GM21717 (cell line): Measurements from ENCODE around the gene HPN.

Experiments used
- ATAC-seq: cut with Tn5 transposase; IDR thresholded peaks from one replicate; pipeline ENCODE4 v1.9.1; 2021; ENCODE audit warnings: mild to moderate bottlenecking, moderate library complexity; ENCODE audit not compliant: unreplicated experiment

The HPN gene

GRCh38 chr19:35080613-35081170, 39.2 kb downstream of the HPN start:
- no peak for ATAC-seq

DNA sequence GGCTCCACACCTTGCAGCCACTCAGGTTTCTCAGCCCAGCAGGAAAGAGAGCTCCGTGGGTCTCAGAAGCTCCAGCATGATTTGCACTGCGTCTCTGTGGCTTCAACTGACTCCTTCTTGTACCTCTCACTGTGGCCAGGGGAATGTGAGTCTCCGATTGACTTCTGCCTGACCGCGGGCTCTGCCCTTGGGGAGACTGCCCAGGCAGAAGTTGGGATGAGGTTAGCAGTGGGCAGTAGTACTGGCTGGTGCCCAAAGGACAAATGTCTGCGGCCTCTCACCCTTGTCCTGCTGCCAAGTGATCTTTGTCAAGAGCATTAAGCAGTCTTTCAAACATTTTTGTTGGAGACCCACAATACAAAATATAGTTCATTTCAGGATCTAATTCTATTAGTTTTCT, 39.7 kb downstream of the HPN start:
- ATAC-seq = no peak

- no peak for ATAC-seq
Measured at GRCh38 chr19:35083691-35084508, 42.4 kb downstream of the HPN start.

- no peak for ATAC-seq
Measured at GRCh38 chr19:35084509-35084762, 42.9 kb downstream of the HPN start.

DNA sequence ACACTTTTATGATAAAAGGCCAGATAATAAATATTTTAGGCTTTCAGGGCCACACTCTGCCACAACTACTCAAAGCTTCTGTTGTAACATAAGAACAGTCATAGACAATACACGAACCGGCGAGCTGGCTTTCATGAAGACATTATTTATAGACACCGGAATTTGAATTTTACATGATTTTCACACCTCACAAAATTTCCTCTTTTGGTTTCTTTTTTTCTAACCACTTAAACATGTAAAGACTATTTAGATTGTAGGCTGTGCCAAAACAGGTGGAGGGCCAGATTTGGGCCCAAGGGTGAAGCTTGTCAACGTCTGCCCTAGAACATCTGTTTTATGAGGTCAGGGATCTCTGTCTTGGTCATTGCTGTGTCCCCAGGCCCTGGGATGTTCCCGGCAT, 44.4 kb downstream of the HPN start:
- no peak for ATAC-seq

DNA sequence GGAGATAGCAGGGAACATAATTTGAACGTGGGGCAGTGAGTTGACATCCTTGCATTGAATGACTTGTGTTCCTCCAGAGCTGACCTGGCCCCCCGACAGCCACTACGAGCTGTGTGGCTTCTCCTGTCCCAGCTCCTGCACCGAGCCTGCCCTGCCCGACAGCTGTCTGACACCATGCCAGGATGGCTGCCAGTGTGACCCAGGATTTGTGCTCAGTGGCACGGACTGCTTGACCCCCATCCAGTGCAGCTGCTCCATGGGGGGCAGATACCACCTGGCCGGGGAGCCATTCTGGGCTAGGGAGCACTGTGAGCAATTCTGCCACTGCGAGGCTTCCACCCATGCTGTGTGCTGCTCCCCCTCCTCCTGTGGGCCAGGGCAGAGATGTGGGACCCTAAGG, 44.9 kb downstream of the HPN start:
- ATAC-seq = no peak

- ATAC-seq = no peak
Measured at GRCh38 chr19:35087393-35087792, 45.9 kb downstream of the HPN start.

- no peak for ATAC-seq
Measured at GRCh38 chr19:35088131-35088913, 46.8 kb downstream of the HPN start.

GRCh38 chr19:35089554-35089953, 48.0 kb downstream of the HPN start:
- ATAC-seq = no peak

DNA sequence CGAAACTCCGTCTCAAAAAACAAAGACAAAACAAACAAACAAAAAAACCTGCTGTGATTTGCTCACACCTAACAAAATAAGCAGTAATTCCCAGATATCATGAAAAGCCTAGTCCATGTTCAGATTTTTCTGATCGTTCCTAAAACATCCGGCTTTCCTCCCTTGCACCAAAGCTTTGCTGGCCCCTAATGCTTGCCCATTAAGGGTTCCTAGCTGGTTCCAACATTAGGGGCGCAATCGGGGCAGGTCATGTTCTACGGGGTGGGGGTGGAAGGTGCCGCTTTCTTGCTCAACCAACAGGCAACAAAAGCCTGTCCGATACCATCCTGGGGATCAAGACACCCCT, 48.6 kb downstream of the HPN start:
- no peak for ATAC-seq

DNA sequence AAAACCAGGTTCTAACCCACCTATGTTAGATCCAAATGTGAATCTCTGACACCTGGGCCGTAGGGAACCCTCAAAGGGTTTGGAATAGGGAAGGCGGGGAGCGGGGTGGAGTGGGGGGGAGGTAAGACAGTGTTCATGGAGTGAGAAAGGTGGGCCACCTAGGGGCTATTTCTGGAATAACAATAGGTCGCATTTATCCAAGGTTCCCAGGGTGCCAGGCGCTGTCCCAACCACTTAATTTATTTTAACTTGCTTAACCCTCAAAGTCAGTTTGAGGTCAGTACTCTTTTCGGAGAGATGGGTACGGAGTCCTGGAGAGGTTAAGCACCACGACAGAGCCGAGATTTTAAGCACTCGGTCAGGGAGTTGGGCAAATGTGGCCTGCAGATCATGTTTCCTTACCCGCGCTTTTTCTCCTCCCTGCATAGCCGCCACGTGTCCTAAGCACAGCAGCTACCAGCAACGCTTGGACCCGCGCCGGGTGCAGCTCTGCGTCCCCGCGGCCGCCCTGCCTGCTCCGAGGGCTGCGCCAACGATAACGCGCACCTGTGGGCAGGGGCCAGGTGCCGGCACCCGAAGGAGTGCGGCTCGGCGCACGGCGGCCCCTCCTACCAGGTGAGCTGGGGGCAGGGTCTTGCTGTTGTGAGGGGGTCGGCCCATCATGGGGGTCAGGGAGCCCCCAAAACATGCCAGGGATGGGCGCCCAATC, 49.1 kb downstream of the HPN start:
- no peak for ATAC-seq

- no peak for ATAC-seq
Measured at GRCh38 chr19:35093430-35093829, 51.9 kb downstream of the HPN start.

DNA sequence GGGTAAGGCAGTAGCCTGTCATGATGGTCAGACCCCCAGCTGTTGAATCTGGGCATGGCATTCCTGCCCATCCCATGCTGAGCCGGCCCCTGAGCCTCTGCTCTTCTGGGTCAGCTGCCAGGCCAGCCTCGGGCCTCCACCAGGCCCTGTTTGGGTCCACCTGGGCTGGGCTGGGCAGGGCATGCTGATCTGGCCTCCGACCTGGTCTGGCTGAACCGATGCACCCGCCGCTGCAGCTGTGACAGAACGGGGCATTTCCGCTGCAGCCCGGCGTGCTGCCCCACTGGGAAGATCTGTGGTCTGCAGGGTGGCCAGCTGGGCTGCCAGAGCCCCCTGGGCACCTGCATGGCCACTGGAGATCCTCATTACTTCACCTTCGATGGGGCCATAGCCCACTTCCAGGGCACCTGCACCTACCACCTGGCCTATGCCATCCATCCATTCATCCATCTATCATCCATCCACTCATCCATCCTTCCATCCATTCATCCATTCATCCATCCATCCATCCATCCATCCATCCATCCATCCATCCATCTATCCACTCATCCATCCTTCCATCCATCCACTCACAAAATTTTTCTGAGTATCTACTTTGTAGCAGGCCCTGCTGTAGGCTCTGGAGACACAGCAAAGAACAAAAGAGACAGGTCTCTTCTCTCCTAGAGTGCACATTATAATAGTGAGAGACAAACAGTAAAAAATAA, 52.6 kb downstream of the HPN start:
- no peak for ATAC-seq

DNA sequence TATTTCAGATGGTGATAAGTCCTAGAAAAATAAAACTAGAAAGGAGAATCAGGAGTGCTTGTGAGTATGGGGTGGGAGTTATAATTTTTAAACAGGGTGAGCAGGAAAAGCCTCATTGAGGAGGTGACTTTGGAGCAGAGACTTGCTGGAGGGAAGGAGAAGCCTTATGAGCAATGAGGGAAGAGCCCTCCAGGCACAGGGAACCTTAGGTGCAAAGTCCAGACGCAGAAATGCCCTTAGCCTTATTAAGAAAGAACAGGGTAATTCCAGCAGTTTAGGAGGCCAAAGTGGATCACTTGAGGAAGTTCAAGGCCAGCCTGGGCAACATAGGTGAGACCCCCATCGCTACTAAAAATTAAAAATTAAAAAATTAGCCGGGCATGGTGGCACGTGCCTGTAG, 53.1 kb downstream of the HPN start:
- ATAC-seq = no peak

DNA sequence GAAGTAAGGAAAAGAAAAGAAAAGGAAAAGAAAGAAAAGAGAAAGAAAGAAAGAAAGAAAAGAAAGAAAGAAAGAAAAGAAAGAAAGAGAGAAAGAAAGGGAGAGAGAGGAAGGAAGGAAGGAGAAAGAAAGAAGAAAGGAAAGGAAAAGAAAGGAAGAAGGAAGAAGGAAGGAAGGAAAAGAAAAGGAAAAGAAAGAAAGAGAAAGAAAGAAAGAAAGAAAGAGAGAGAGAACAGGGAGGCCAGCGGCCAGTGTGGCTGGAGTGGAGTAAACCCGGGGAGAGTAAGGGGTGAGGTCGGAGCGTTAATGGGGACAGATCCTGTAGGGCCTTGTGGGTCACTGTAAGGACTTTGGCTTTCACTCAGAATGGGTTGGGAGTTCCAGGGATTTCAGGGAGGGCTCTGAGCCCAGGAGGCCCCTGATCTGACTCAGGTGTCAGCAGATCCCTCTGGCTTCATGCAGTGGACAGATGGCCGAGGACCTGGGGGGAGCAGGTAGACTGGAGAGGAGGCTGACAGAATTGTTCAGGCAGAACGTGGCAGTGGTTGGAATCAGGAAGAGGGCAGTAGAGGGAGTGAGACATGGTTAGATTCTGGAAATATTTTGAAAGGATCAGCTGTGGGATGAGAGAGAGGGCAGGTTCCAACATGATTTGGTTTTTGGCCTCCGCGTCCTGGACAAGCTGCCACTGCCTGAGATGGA, 54.3 kb downstream of the HPN start:
- ATAC-seq = no peak

GRCh38 chr19:35098413-35099049, 57.0 kb downstream of the HPN start:
- ATAC-seq = no peak

GRCh38 chr19:35099155-35099896, 57.8 kb downstream of the HPN start:
- no peak for ATAC-seq

DNA sequence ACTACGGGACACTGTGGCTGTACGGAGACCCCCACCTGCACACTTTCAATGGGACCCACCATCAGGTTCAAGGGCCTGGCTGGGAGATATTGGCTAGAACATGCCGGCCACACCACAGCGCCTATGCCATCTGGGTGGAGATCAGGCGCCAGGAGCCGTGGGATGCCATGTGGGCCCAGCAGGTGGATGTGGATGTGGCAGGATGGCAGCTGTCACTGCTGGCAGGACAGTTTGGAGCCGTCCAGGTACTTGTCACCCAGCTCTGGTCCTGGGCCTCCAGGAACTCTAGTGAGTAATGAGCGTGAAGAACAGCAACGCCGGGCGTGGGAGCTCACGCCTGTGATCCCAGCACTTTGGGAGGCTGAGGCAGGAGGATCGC, 58.4 kb downstream of the HPN start:
- no peak for ATAC-seq
